Chondrocyte (in vitro differentiated cells): Measurements from ENCODE around the gene RHEB. TPM values are rescaled to one million over a fixed set of nuclear protein-coding genes. Genes with fewer than 3 reads are reported as not detected.

Source experiments
- DNase-seq: peaks from one replicate; pipeline ENCODE4 v3.0.0; 2021; ENCODE audit warnings: mixed read lengths, low spot score
- H3K27ac Mint-ChIP-seq: one replicate; pipeline ENCODE4 v1.8.0; 2021; ENCODE audit warnings: mild to moderate bottlenecking, moderate library complexity, mixed read lengths; ENCODE audit not compliant: unreplicated experiment
- H3K27me3 Mint-ChIP-seq: 2 replicates; pipeline ENCODE4 v1.8.0; 2021; ENCODE audit warnings: low read depth, mixed read lengths
- H3K36me3 Mint-ChIP-seq: 2 replicates; pipeline ENCODE4 v1.8.0; 2021; ENCODE audit warnings: low read depth, mixed read lengths
- H3K4me1 Mint-ChIP-seq: 2 replicates; pipeline ENCODE4 v1.8.0; 2021; ENCODE audit warnings: low read depth, mild to moderate bottlenecking, mixed read lengths
- H3K4me3 Mint-ChIP-seq: one replicate; pipeline ENCODE4 v1.8.0; 2021; ENCODE audit warnings: mild to moderate bottlenecking, moderate library complexity, mixed read lengths; ENCODE audit not compliant: unreplicated experiment
- H3K9me3 Mint-ChIP-seq: 2 replicates; pipeline ENCODE4 v1.8.0; 2021; ENCODE audit warnings: low read depth, mixed read lengths
- CTCF ChIP-seq: fragments of 200-600 bp; sonication (generic); IDR thresholded peaks from 2 replicates; pipeline ENCODE4 v1.5.0; 2021; ENCODE audit warnings: antibody characterized with exemption, mild to moderate bottlenecking, moderate library complexity
- total RNA-seq: library from RNA; stranded (reverse); gene quantifications from 3 replicates; pipeline ENCODE4 v1.2.1, GENCODE V29; 2021

RHEB gene
- total RNA-seq, 1 donor from 2014 or later, result 126 TPM

- DNase-seq, result no peak
- peaks cover 36% of the 10 kb centered on the region for H3K4me1 Mint-ChIP-seq
- no peak for TF ChIP-seq CTCF
- peaks cover 12% of the 10 kb centered on the region for H3K36me3 Mint-ChIP-seq
- H3K27ac Mint-ChIP-seq, result peak overlapping the region; percentile 10
- no peak overlapping the region for H3K4me3 Mint-ChIP-seq
- H3K9me3 Mint-ChIP-seq, result no peaks in the 10 kb centered on the region
- no peaks in the 10 kb centered on the region for H3K27me3 Mint-ChIP-seq
These were observed 36.6 kb downstream of the RHEB start for GRCh38 chr7:151482883-151483710.

- Mint-ChIP-seq H3K27me3 (no peaks in the 10 kb centered on the region), H3K27ac (no peak overlapping the region), H3K4me1 (peaks cover 34% of the 10 kb centered on the region), H3K9me3 (no peaks in the 10 kb centered on the region), H3K4me3 (no peak overlapping the region), H3K36me3 (peaks cover 12% of the 10 kb centered on the region)
- DNase-seq, result no peak
- no peak for TF ChIP-seq CTCF
These were observed 37.8 kb downstream of the RHEB start for GRCh38 chr7:151481650-151482505.

GRCh38 chr7:151477867-151478266, 41.8 kb downstream of the RHEB start:
- no peak overlapping the region for H3K4me3 Mint-ChIP-seq

GRCh38 chr7:151472644-151473380, 46.9 kb downstream of the RHEB start:
- Mint-ChIP-seq H3K4me3 (no peak overlapping the region), H3K4me1 (peaks cover 24% of the 10 kb centered on the region), H3K9me3 (no peaks in the 10 kb centered on the region), H3K27me3 (no peaks in the 10 kb centered on the region), H3K36me3 (peaks cover 37% of the 10 kb centered on the region), H3K27ac (peak overlapping the region; percentile 74)
- TF ChIP-seq CTCF, result no peak
- no peak for DNase-seq

More at GRCh38 chr7:151477867-151478266, 41.8 kb downstream of the RHEB start:
- Mint-ChIP-seq H3K36me3 (peaks cover 13% of the 10 kb centered on the region), H3K9me3 (no peaks in the 10 kb centered on the region), H3K27me3 (no peaks in the 10 kb centered on the region), H3K27ac (no peak overlapping the region), H3K4me1 (peaks cover 16% of the 10 kb centered on the region)
- TF ChIP-seq CTCF, result no peak
- no peak for DNase-seq

- Mint-ChIP-seq H3K4me1 (peaks cover 24% of the 10 kb centered on the region), H3K9me3 (no peaks in the 10 kb centered on the region), H3K36me3 (peaks cover 46% of the 10 kb centered on the region), H3K27me3 (no peaks in the 10 kb centered on the region), H3K4me3 (no peak overlapping the region), H3K27ac (no peak overlapping the region)
- no peak for DNase-seq
- TF ChIP-seq CTCF, result no peak
These were observed 49.0 kb downstream of the RHEB start for GRCh38 chr7:151470711-151471110.
